MCF 10A (cell line): ENCODE data around the gene SOCS2. TPM values are rescaled to one million over a fixed set of nuclear protein-coding genes. Genes with fewer than 3 reads are reported as not detected.

Experiments used
- BruUV-seq: library from RNA; stranded (reverse); fragments of 400-500 nt; replicated peaks from 2 replicates; lab custom pipeline; 2021; lab: Mats Ljungman, UMichigan
- CTCF ChIA-PET: fragments of 300-600 bp; sonication (Branson Sonifier 250); formaldehyde crosslinking; extraction: SDS; loops from one replicate; lab custom pipeline; 2021; ENCODE audit warnings: antibody characterized with exemption, inconsistent platforms; lab: Yijun Ruan, JAX
- POLR2A ChIA-PET: fragments of 300-600, 350-650 bp; sonication (Branson Sonifier 250); formaldehyde crosslinking; extraction: SDS; loops from one replicate; lab custom pipeline; 2020; ENCODE audit warnings: antibody characterized with exemption, inconsistent platforms; lab: Yijun Ruan, JAX
- DNase-seq: peaks from one replicate; pipeline ENCODE4 v3.0.0-alpha.2; 2018; ENCODE audit not compliant: unreplicated experiment
- H3K27ac Mint-ChIP-seq: one replicate; pipeline ENCODE4 v1.8.0; 2022; ENCODE audit warnings: mild to moderate bottlenecking, low read depth, mixed read lengths; ENCODE audit not compliant: unreplicated experiment
- H3K27me3 Mint-ChIP-seq: one replicate; pipeline ENCODE4 v1.8.0; 2022; ENCODE audit warnings: mixed read lengths; ENCODE audit not compliant: insufficient read depth, unreplicated experiment
- H3K36me3 Mint-ChIP-seq: one replicate; pipeline ENCODE4 v1.8.0; 2022; ENCODE audit warnings: mild to moderate bottlenecking, moderate library complexity, mixed read lengths; ENCODE audit not compliant: insufficient read depth, unreplicated experiment
- H3K4me1 Mint-ChIP-seq: one replicate; pipeline ENCODE4 v1.8.0; 2022; ENCODE audit warnings: mixed read lengths; ENCODE audit not compliant: insufficient read depth, unreplicated experiment
- H3K4me3 Mint-ChIP-seq: one replicate; pipeline ENCODE4 v1.8.0; 2022; ENCODE audit warnings: mild to moderate bottlenecking, moderate library complexity, mixed read lengths; ENCODE audit not compliant: unreplicated experiment
- H3K9me3 Mint-ChIP-seq: one replicate; pipeline ENCODE4 v1.8.0; 2022; ENCODE audit warnings: mixed read lengths; ENCODE audit not compliant: unreplicated experiment
- intact Hi-C: fragments of 100-400 bp; cut with micrococcal nuclease; formaldehyde crosslinking; loops from 2 replicates; pipeline ENCODE4 v1.14.1; 2022
- total RNA-seq: library from RNA; stranded (reverse); gene quantifications from 2 replicates; pipeline ENCODE4 v1.2.3, GENCODE V29; 2022
- TF ChIP-seq, protein P1 (sequence below): fragments of 200-600 bp; IDR thresholded peaks from one replicate; pipeline ENCODE4 v1.8.0; 2022; ENCODE audit warnings: antibody characterized with exemption, mild to moderate bottlenecking; ENCODE audit not compliant: unreplicated experiment

The SOCS2 gene
- total RNA-seq, 1 experiment from 2014 or later: 44.9 TPM

- Mint-ChIP-seq H3K27me3 (no peaks in the 10 kb centered on the region), H3K4me3 (no peak overlapping the region), H3K27ac (no peak overlapping the region), H3K4me1 (no peaks in the 10 kb centered on the region), H3K9me3 (no peaks in the 10 kb centered on the region), H3K36me3 (no peaks in the 10 kb centered on the region)
- intact Hi-C loops: no loop called here
- DNase-seq: no peak
- no TSS peak for BruUV-seq
- ChIA-PET CTCF (interaction anchor here (0.6 kb wide), 1 partner anchor 503 kb away, joined by 3 read pairs; no protein-coding TSS in a partner anchor), POLR2A (interaction anchor here (1.1 kb wide), 1 partner anchor 26 kb away, joined by 4 read pairs; no protein-coding TSS in a partner anchor)
- TF ChIP-seq, protein P1, sequence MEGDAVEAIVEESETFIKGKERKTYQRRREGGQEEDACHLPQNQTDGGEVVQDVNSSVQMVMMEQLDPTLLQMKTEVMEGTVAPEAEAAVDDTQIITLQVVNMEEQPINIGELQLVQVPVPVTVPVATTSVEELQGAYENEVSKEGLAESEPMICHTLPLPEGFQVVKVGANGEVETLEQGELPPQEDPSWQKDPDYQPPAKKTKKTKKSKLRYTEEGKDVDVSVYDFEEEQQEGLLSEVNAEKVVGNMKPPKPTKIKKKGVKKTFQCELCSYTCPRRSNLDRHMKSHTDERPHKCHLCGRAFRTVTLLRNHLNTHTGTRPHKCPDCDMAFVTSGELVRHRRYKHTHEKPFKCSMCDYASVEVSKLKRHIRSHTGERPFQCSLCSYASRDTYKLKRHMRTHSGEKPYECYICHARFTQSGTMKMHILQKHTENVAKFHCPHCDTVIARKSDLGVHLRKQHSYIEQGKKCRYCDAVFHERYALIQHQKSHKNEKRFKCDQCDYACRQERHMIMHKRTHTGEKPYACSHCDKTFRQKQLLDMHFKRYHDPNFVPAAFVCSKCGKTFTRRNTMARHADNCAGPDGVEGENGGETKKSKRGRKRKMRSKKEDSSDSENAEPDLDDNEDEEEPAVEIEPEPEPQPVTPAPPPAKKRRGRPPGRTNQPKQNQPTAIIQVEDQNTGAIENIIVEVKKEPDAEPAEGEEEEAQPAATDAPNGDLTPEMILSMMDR: no peak
These were observed 26.7 kb downstream of the SOCS2 start for GRCh38 chr12:93599192-93599591.

- intact Hi-C loops: no loop called here
- Mint-ChIP-seq H3K4me1 (no peaks in the 10 kb centered on the region), H3K4me3 (no peak overlapping the region), H3K27ac (no peak overlapping the region), H3K36me3 (no peaks in the 10 kb centered on the region), H3K27me3 (no peaks in the 10 kb centered on the region), H3K9me3 (no peaks in the 10 kb centered on the region)
- ChIA-PET CTCF (no interaction called here), POLR2A (interaction anchor here (0.6 kb wide), 1 partner anchor 157 kb away, joined by 3 read pairs; no protein-coding TSS in a partner anchor)
- no peak for DNase-seq
- no TSS peak for BruUV-seq
- TF ChIP-seq, protein P1: no peak
These were observed 29.1 kb downstream of the SOCS2 start for GRCh38 chr12:93601591-93601990.

DNA sequence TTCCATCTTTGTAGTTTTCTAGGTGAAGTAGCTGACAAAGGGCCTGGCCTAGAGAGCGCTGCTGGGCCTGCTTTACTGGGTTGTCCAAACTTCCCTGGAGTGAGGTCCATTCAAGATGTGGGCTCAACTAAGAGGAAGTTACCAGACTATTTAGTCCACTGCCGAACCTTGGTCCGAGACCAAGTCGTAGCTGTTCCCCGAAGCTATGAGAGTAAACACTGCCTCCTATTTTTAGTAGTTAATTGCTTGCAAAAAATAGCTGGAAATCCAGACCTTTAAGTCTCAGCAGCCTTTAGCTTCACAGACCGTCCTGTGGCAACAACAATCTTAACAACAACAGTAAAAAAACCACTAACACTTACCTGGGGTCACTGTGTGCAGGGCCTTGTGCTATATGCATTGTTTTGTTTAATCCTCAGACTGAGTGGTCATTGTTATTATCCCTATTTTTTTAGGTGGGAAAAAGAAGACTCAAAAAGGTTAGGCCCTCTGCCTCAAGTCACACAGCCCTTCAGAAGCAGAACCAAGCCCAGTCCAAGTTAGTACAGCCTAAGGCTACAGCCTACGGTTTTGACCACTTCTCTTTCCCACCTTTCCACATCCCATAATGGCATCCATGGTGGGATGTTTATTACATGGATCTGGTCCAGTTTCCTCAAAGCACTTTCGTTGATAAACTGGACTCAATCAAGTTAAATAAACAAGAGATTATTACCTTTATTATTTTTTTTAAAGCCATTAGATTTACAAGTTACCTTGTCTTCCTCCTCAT, 30.6 kb downstream of the SOCS2 start:
- CTCF ChIA-PET: interaction anchor here (0.7 kb wide), 1 partner anchor 77 kb away, joined by 3 read pairs; no protein-coding TSS in a partner anchor
- H3K27me3 Mint-ChIP-seq: no peaks in the 10 kb centered on the region
- TF ChIP-seq, protein P1: no peak
- H3K27ac Mint-ChIP-seq: no peak overlapping the region
- BruUV-seq: no TSS peak
- no peaks in the 10 kb centered on the region for H3K9me3 Mint-ChIP-seq
- no peak for DNase-seq
- POLR2A ChIA-PET: interaction anchor here (0.5 kb wide), 1 partner anchor 28 kb away, joined by 3 read pairs; no protein-coding TSS in a partner anchor
- H3K4me3 Mint-ChIP-seq: no peak overlapping the region
- no peaks in the 10 kb centered on the region for H3K4me1 Mint-ChIP-seq
- no peaks in the 10 kb centered on the region for H3K36me3 Mint-ChIP-seq
- intact Hi-C loops: no loop called here

DNA sequence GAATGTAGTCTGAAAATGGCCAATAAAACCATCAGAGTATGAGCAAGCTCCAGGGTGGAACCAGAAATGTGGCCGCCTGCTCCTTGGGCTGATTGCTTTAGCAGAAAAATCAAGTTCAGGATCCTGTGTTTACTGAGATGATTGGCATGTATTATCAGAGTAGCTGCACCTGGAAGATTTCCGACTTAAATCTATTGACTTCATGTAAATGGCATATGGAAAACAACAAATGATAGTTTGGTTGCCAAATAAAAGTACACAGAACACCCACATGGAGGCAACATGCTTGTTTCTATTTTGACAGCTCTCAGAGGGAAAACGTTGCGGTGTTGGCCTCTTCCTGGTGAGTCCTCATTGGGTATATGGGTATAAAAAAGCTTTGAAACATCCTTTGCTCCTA, 31.3 kb downstream of the SOCS2 start:
- Mint-ChIP-seq H3K4me3 (no peak overlapping the region), H3K9me3 (no peaks in the 10 kb centered on the region), H3K27ac (no peak overlapping the region), H3K4me1 (no peaks in the 10 kb centered on the region), H3K27me3 (no peaks in the 10 kb centered on the region), H3K36me3 (no peaks in the 10 kb centered on the region)
- TF ChIP-seq, protein P1: no peak
- CTCF ChIA-PET: interaction anchor here (0.6 kb wide), 1 partner anchor 363 kb away, joined by 3 read pairs; no protein-coding TSS in a partner anchor
- POLR2A ChIA-PET: interaction anchor here (1.4 kb wide), 1 partner anchor 9 kb away, joined by 5 read pairs; no protein-coding TSS in a partner anchor
- DNase-seq: no peak
- BruUV-seq: no TSS peak
- intact Hi-C loops: no loop called here
